GM12878 (cell line): ENCODE results near the gene PIGV. TPM values are rescaled to one million over a fixed set of nuclear protein-coding genes. Genes with fewer than 3 reads are reported as not detected.

ENCODE experiments used
- ATAC-seq: fragments of 200-7000 bp; cut with Tn5 transposase; 3 replicates; pipeline ENCODE4 v1.9.1; 2020; ENCODE audit warnings: mild to moderate bottlenecking, moderate library complexity
- BruUV-seq: library from RNA; stranded (reverse); fragments of 400-500 nt; replicated peaks from 2 replicates; lab custom pipeline; 2021; lab: Mats Ljungman, UMichigan
- CTCF ChIA-PET: fragments of 300-600 bp; sonication (Branson Sonifier 250); formaldehyde crosslinking; extraction: SDS; loops from one replicate; lab custom pipeline; 2021; ENCODE audit warnings: inconsistent platforms; lab: Yijun Ruan, JAX
- POLR2A ChIA-PET: fragments of 350-600 bp; formaldehyde crosslinking; extraction: SDS; loops from one replicate; lab custom pipeline; 2021; ENCODE audit warnings: inconsistent platforms; lab: Charles Lee
- RAD21 ChIA-PET: fragments of 300-600 bp; sonication (Branson Sonifier 250); formaldehyde crosslinking; loops from one replicate; lab custom pipeline; 2023; ENCODE audit warnings: antibody characterized with exemption; ENCODE audit not compliant: unreplicated experiment; lab: Charles Lee
- SMC1A ChIA-PET: fragments of 300-600 bp; sonication (Branson Sonifier 250); formaldehyde crosslinking; loops from one replicate; lab custom pipeline; 2023; ENCODE audit not compliant: unreplicated experiment, uncharacterized antibody; lab: Charles Lee
- DNase-seq: peaks from one replicate; pipeline ENCODE4 v3.0.0-alpha.2; 2011; ENCODE audit warnings: low read depth, low spot score
- FAIRE-seq: peaks from 3 replicates; lab custom pipeline; 2011; peaks lifted over from hg19 to GRCh38; lab: Jason Lieb, UNC
- H2AFZ ChIP-seq: 2 replicates; pipeline ENCODE4 v1.6.0; 2011; ENCODE audit warnings: low read depth, low read length, control low read depth; ENCODE audit not compliant: control insufficient read depth
- H3K27ac ChIP-seq: 2 replicates; pipeline ENCODE4 v1.5.1; 2011; ENCODE audit warnings: control low read depth; ENCODE audit not compliant: control insufficient read depth, insufficient read depth
- H3K27me3 ChIP-seq, 2 experiments: replicated peaks in 1 of 2; 2 replicates each; pipeline versions ENCODE4 v1.6.0 to v1.6.1; 2011; ENCODE audit warnings: low read length in 1 of 2; ENCODE audit not compliant: control insufficient read depth in 2 of 2, insufficient read depth in 2 of 2
- H3K36me3 ChIP-seq, 2 experiments: 2 replicates each; pipeline ENCODE4 v1.5.1; 2011; ENCODE audit warnings: low read length in 1 of 2; ENCODE audit not compliant: control insufficient read depth in 2 of 2, insufficient read depth in 2 of 2
- H3K4me1 ChIP-seq: 2 replicates; pipeline ENCODE4 v1.6.1; 2011; ENCODE audit warnings: mild to moderate bottlenecking, low read length, moderate library complexity, mixed read lengths; ENCODE audit not compliant: control insufficient read depth, insufficient read depth
- H3K4me2 ChIP-seq: 2 replicates; pipeline ENCODE4 v1.6.0; 2011; ENCODE audit warnings: control low read depth; ENCODE audit not compliant: control insufficient read depth, insufficient read depth
- H3K4me3 ChIP-seq: fragments of 200-600 bp; sonication (generic); 2 replicates; pipeline ENCODE4 v1.5.1; 2016
- H3K79me2 ChIP-seq: 2 replicates; pipeline ENCODE4 v1.6.0; 2011; ENCODE audit warnings: low read length; ENCODE audit not compliant: control insufficient read depth, insufficient read depth
- H3K9ac ChIP-seq: 2 replicates; pipeline ENCODE4 v1.8.0; 2011; ENCODE audit warnings: low read length, control low read depth, mixed read lengths; ENCODE audit not compliant: control insufficient read depth, insufficient read depth
- H3K9me3 ChIP-seq: replicated peaks from 3 replicates; pipeline ENCODE4 v1.5.1; 2011; ENCODE audit warnings: mild to moderate bottlenecking, low read length; ENCODE audit not compliant: control insufficient read depth, insufficient read depth
- H4K20me1 ChIP-seq: 2 replicates; pipeline ENCODE4 v1.6.0; 2011; ENCODE audit not compliant: control insufficient read depth, insufficient read depth
- CBFB ChIP-seq: IDR thresholded peaks from 2 replicates; pipeline ENCODE4 v1.6.1; 2016; ENCODE audit warnings: antibody characterized with exemption, low read depth
- EED ChIP-seq: sonication (generic); IDR thresholded peaks from 2 replicates; pipeline ENCODE4 v1.6.1; 2016; ENCODE audit warnings: antibody characterized with exemption, low read depth
- JUND ChIP-seq: IDR thresholded peaks from 2 replicates; pipeline ENCODE4 v1.6.1; 2012; ENCODE audit warnings: low read depth, mild to moderate bottlenecking, low read length, improper control_type of control experiment, moderate library complexity
- NFIC ChIP-seq: IDR thresholded peaks from 2 replicates; pipeline ENCODE4 v1.6.1; 2012; ENCODE audit warnings: low read depth, mild to moderate bottlenecking, inconsistent platforms, low read length, moderate library complexity
- NR2F1 ChIP-seq: fragments of 450-650 bp; conservative IDR thresholded peaks from 2 replicates; pipeline ENCODE4 v1.6.1; 2017; ENCODE audit warnings: mild to moderate bottlenecking
- RFX5 ChIP-seq: IDR thresholded peaks from 2 replicates; pipeline ENCODE4 v1.6.1; 2011; ENCODE audit warnings: low read depth, low read length, improper control_type of control experiment
- RUNX3 ChIP-seq: IDR thresholded peaks from 2 replicates; pipeline ENCODE4 v1.6.1; 2012; ENCODE audit warnings: low read length, inconsistent platforms
- SIN3A ChIP-seq: IDR thresholded peaks from 2 replicates; pipeline ENCODE4 v1.6.1; 2012; ENCODE audit warnings: low read depth, low read length, improper control_type of control experiment
- SPI1 ChIP-seq: IDR thresholded peaks from 2 replicates; pipeline ENCODE4 v1.6.1; 2011; ENCODE audit warnings: low read depth, mild to moderate bottlenecking, low read length, moderate library complexity, borderline replicate concordance; ENCODE audit not compliant: insufficient read depth
- YY1 ChIP-seq: IDR thresholded peaks from 2 replicates; pipeline ENCODE4 v1.6.1; 2011; ENCODE audit warnings: low read depth, mild to moderate bottlenecking, low read length
- WGBS: methylation state at CpG from one replicate; pipeline ENCODE4 v1.1.6; 2016; ENCODE audit warnings: low lambda C conversion rate; ENCODE audit not compliant: insufficient replicate concordance, insufficient coverage; ENCODE audit errors: missing lambda C conversion rate; 5-methylcytosine and 5-hydroxymethylcytosine counted together
- in situ Hi-C: fragments of 300-500 bp; cut with MboI; formaldehyde crosslinking; loops from 9 replicates; pipeline ENCODE4 v1.14.3; 2018; ENCODE audit warnings: mixed read lengths
- intact Hi-C: fragments of 100-400 bp; cut with micrococcal nuclease; formaldehyde crosslinking; loops from one replicate; pipeline ENCODE4 v1.14.2; 2022; ENCODE audit not compliant: unreplicated experiment
- polyA plus RNA-seq, 11 experiments: library from polyadenylated mRNA; depleted of rRNA in 4 of 11; unstranded in 6 of 11; stranded (reverse) in 5 of 11; fragments of >200 nt; fragmentation: Nextera tagmentation in 4 of 11; fragmentation: Illumina TruSeq in 1 of 11; extraction: Ambion mirVana in 4 of 11; extraction: Trizol in 1 of 11; gene quantifications; 1 replicate in 1 of 11; 2 replicates in 10 of 11; pipeline versions ENCODE4 v1.2.1 to v1.2.3, GENCODE V29; 2011 to 2016; ENCODE audit warnings: inconsistent platforms in 2 of 11, missing spikeins in 2 of 11, low read depth in 1 of 11
- total RNA-seq, 4 experiments: library from RNA; depleted of rRNA in 3 of 4; stranded (reverse); fragments of >200 nt in 3 of 4; fragmentation: Illumina TruSeq in 1 of 4; extraction: Trizol in 1 of 4; gene quantifications; 2 replicates each; pipeline versions ENCODE4 v1.2.1 to v1.2.3, GENCODE V29; 2013 to 2021
- TF ChIP-seq, protein P1 (sequence below): fragments of 450-650 bp; formaldehyde crosslinking; IDR thresholded peaks from 2 replicates; pipeline ENCODE4 v1.4.0; 2022; ENCODE audit warnings: mild to moderate bottlenecking, moderate library complexity
- TF ChIP-seq, protein P2 (sequence below): fragments of 450-650 bp; IDR thresholded peaks from 2 replicates; pipeline ENCODE4 v1.6.1; 2017; ENCODE audit warnings: mild to moderate bottlenecking, low read depth, inconsistent platforms; ENCODE audit not compliant: poor library complexity, severe bottlenecking
- TF ChIP-seq, protein P3 (sequence below): IDR thresholded peaks from 2 replicates; pipeline ENCODE4 v1.6.1; 2011; ENCODE audit warnings: borderline replicate concordance, low read depth, mild to moderate bottlenecking, moderate library complexity, mixed read lengths, low read length; ENCODE audit not compliant: insufficient read depth; ENCODE audit errors: extremely low read length

Gene PIGV
- total and polyA plus RNA-seq, 10 of the 15 experiments (the other 5 are each of a cell fraction or from before 2014, with no cell fraction given) = 8.8 to 18.1 (median 11.9) TPM

DNA sequence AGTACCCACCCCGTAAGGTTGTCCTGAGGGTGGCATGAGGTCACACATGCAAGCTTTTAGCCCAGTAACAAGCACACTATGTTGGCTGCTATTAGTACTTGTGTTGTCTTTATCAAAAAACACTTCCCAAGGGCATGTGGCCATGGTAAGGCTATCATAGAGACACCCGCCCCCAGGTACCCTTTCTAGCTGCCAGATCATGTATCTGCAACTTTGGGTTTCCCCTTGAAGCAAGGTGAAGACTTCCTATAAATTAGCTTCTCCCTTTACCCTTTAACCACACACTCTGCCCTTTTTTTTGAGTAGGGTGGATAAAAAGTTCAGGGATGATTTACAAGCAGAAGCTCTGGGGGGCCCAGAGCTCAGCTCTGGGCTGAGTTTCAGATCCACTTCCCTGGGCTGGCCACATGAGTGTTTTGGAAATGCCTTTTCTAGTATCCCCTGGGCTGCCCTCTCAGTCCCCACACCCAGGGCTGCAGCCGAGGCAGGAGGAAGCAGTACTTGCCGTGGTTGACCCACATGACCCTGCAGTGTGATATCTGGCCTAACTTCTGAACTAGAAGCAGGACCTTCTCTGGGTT, 40.8 kb downstream of the PIGV start:
- peak overlapping the region; percentile 70 for H3K9ac ChIP-seq
- peaks cover 2 to 15% of the 10 kb centered on the region in 2 experiments for H3K36me3 ChIP-seq
- peak overlapping the region; percentile 84 for H3K27ac ChIP-seq
- intact Hi-C loops (loop anchor here (5.0 kb wide), 1 partner anchor 39 kb away; no protein-coding TSS in a partner anchor), in situ Hi-C loops (loop anchor here (5.0 kb wide), 1 partner anchor 51 kb away; no protein-coding TSS in a partner anchor)
- ChIA-PET CTCF (interaction anchor here (0.6 to 7.7 kb wide), 16 partner anchors 7 to 329 kb away, joined by 3 to 117 read pairs (median 4); partner anchors contain the start of gene PIGV), RAD21 (interaction anchor here (0.9 to 2.1 kb wide), 6 partner anchors 10 to 85 kb away, joined by 3 to 13 read pairs (median 3); no protein-coding TSS in a partner anchor), SMC1A (interaction anchor here (0.6 to 3.9 kb wide), 10 partner anchors 11 to 226 kb away, joined by 3 to 35 read pairs (median 4); partner anchors contain the start of gene GPN2), POLR2A (interaction anchor here (0.6 to 7.6 kb wide), 8 partner anchors 8 to 1476 kb away, joined by 3 to 56 read pairs (median 4); no protein-coding TSS in a partner anchor)
- WGBS = 14% methylated on average over 4 of the region's 4 CpGs
- H3K4me1 ChIP-seq = peaks cover 30% of the 10 kb centered on the region
- BruUV-seq = no TSS peak
- H3K79me2 ChIP-seq = peaks cover 68% of the 10 kb centered on the region
- DNase-seq (no peak), FAIRE-seq (peak; percentile 18), ATAC-seq (peak; percentile 55)
- no peaks in the 10 kb centered on the region for H3K27me3 ChIP-seq
- H3K9me3 ChIP-seq = no peaks in the 10 kb centered on the region
- peak overlapping the region; percentile 99 for H3K4me2 ChIP-seq
- H3K4me3 ChIP-seq = peak overlapping the region; percentile 82
- no peaks in the 10 kb centered on the region for H4K20me1 ChIP-seq
- H2AFZ ChIP-seq = no peak overlapping the region
- TF ChIP-seq YY1 (0 out of 2 replicates have a peak, but pooled peaks have one; percentile 4), EED (no peak), CBFB (0 out of 2 replicates have a peak, but pooled peaks have one; percentile 23), JUND (no peak), NFIC (0 out of 2 replicates have a peak, but pooled peaks have one; percentile 34), RUNX3 (peak; percentile 50; the same call in 1 of the 2 replicates), RFX5 (no peak), SPI1 (peak; percentile 5; the same call in 1 of the 2 replicates), NR2F1 (peak; percentile 91), SIN3A (0 out of 2 replicates have a peak, but pooled peaks have one; percentile 38)
- TF ChIP-seq, protein P1, sequence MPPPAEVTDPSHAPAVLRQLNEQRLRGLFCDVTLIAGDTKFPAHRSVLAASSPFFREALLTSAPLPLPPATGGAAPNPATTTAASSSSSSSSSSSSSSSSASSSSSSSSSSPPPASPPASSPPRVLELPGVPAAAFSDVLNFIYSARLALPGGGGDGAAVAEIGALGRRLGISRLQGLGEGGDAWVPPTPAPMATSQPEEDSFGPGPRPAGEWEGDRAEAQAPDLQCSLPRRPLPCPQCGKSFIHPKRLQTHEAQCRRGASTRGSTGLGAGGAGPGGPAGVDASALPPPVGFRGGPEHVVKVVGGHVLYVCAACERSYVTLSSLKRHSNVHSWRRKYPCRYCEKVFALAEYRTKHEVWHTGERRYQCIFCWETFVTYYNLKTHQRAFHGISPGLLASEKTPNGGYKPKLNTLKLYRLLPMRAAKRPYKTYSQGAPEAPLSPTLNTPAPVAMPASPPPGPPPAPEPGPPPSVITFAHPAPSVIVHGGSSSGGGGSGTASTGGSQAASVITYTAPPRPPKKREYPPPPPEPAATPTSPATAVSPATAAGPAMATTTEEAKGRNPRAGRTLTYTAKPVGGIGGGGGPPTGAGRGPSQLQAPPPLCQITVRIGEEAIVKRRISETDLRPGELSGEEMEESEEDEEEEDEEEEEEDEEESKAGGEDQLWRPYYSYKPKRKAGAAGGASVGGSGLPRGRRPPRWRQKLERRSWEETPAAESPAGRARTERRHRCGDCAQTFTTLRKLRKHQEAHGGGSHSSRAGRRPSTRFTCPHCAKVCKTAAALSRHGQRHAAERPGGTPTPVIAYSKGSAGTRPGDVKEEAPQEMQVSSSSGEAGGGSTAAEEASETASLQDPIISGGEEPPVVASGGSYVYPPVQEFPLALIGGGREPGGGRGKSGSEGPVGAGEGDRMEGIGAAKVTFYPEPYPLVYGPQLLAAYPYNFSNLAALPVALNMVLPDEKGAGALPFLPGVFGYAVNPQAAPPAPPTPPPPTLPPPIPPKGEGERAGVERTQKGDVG (CRISPR knock-in tag) = no peak
- TF ChIP-seq, protein P2, sequence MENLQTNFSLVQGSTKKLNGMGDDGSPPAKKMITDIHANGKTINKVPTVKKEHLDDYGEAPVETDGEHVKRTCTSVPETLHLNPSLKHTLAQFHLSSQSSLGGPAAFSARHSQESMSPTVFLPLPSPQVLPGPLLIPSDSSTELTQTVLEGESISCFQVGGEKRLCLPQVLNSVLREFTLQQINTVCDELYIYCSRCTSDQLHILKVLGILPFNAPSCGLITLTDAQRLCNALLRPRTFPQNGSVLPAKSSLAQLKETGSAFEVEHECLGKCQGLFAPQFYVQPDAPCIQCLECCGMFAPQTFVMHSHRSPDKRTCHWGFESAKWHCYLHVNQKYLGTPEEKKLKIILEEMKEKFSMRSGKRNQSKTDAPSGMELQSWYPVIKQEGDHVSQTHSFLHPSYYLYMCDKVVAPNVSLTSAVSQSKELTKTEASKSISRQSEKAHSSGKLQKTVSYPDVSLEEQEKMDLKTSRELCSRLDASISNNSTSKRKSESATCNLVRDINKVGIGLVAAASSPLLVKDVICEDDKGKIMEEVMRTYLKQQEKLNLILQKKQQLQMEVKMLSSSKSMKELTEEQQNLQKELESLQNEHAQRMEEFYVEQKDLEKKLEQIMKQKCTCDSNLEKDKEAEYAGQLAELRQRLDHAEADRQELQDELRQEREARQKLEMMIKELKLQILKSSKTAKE = no peak
- TF ChIP-seq, protein P3, sequence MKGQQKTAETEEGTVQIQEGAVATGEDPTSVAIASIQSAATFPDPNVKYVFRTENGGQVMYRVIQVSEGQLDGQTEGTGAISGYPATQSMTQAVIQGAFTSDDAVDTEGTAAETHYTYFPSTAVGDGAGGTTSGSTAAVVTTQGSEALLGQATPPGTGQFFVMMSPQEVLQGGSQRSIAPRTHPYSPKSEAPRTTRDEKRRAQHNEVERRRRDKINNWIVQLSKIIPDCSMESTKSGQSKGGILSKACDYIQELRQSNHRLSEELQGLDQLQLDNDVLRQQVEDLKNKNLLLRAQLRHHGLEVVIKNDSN = no peak
